HUES6 (cell line): ENCODE measurements around the gene PPP2R2C.

Experiments used
- H3K27ac ChIP-seq: 2 replicates; pipeline ENCODE4 v1.7.0; 2013; ENCODE audit warnings: low read depth, mild to moderate bottlenecking, low read length, inconsistent platforms
- H3K27me3 ChIP-seq: 2 replicates; pipeline ENCODE4 v1.6.1; 2013; ENCODE audit warnings: low read length; ENCODE audit not compliant: control insufficient read depth, insufficient read depth
- H3K36me3 ChIP-seq: 2 replicates; pipeline ENCODE4 v1.6.1; 2013; ENCODE audit warnings: low read length; ENCODE audit not compliant: control insufficient read depth, insufficient read depth
- H3K4me1 ChIP-seq: 2 replicates; pipeline ENCODE4 v1.6.1; 2013; ENCODE audit warnings: low read length; ENCODE audit not compliant: control insufficient read depth, insufficient read depth
- H3K4me3 ChIP-seq: 2 replicates; pipeline ENCODE4 v1.5.1; 2013; ENCODE audit warnings: low read depth, low read length
- H3K9ac ChIP-seq: one replicate; pipeline ENCODE4 v1.6.1; 2013; ENCODE audit warnings: mild to moderate bottlenecking, low read length
- H3K9me3 ChIP-seq: 2 replicates; pipeline ENCODE4 v1.6.1; 2013; ENCODE audit warnings: low read depth, low read length; ENCODE audit not compliant: control insufficient read depth, insufficient read depth

The PPP2R2C gene

DNA sequence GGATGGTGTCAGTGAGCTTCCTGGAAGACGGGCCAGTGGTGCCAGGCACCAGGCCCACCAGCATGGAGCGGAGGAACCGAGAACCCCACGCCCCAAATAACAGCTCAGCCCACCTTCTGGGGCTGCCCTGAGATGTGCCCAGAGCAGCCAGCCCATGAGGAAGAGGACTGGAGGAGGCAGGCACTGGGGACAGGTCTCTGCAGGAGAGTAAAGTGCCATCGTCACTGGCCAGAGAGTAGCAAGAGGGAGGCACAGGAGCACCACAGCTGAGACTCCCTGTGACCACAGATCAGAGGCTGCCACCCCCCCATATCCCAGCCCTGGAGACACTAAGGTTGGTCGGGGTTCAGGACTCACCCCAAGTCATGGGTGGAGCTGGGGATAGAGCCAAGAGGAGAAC, 63.0 kb downstream of the PPP2R2C start:
- Histone ChIP-seq H3K4me3 (no peak overlapping the region), H3K27me3 (no peaks in the 10 kb centered on the region), H3K9ac (no peak overlapping the region), H3K27ac (no peak overlapping the region), H3K9me3 (no peaks in the 10 kb centered on the region; the same call in 1 of the 2 replicates), H3K36me3 (no peaks in the 10 kb centered on the region), H3K4me1 (peaks cover 12% of the 10 kb centered on the region)

GRCh38 chr4:6408263-6408662, 64.2 kb downstream of the PPP2R2C start:
- Histone ChIP-seq H3K9ac (no peak overlapping the region), H3K9me3 (no peaks in the 10 kb centered on the region), H3K4me1 (peaks cover 20% of the 10 kb centered on the region), H3K27me3 (no peaks in the 10 kb centered on the region), H3K36me3 (no peaks in the 10 kb centered on the region), H3K4me3 (no peak overlapping the region), H3K27ac (no peak overlapping the region)

GRCh38 chr4:6405397-6405706, 67.1 kb downstream of the PPP2R2C start:
- H3K36me3 ChIP-seq = no peaks in the 10 kb centered on the region
- H3K4me3 ChIP-seq = no peak overlapping the region
- no peaks in the 10 kb centered on the region for H3K27me3 ChIP-seq
- H3K4me1 ChIP-seq = peaks cover 27% of the 10 kb centered on the region
- no peaks in the 10 kb centered on the region for H3K9me3 ChIP-seq
- no peak overlapping the region for H3K9ac ChIP-seq
- no peak overlapping the region for H3K27ac ChIP-seq

GRCh38 chr4:6404611-6405396, 67.6 kb downstream of the PPP2R2C start:
- Histone ChIP-seq H3K4me1 (peaks cover 27% of the 10 kb centered on the region), H3K36me3 (no peaks in the 10 kb centered on the region), H3K27ac (no peak overlapping the region), H3K9me3 (no peaks in the 10 kb centered on the region), H3K9ac (no peak overlapping the region), H3K27me3 (no peaks in the 10 kb centered on the region), H3K4me3 (no peak overlapping the region)

DNA sequence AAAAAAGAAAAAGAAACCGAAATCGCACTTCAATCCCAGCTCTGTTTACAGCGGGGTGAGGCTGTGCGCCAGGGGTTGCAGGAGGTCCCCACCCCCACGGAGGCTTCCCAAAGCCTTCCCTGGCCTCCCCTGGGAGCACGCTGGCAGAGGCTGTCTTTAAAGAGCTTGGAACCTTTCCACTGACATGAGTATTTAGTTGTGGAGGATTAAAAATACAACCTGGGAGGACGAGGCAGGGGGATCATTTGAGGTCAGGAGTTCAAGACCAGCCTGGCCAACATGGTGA, 69.1 kb downstream of the PPP2R2C start:
- Histone ChIP-seq H3K27ac (no peak overlapping the region), H3K4me3 (no peak overlapping the region), H3K9me3 (no peaks in the 10 kb centered on the region), H3K27me3 (no peaks in the 10 kb centered on the region), H3K9ac (no peak overlapping the region), H3K36me3 (no peaks in the 10 kb centered on the region), H3K4me1 (peaks cover 27% of the 10 kb centered on the region)

GRCh38 chr4:6402566-6403399, 69.6 kb downstream of the PPP2R2C start:
- no peak overlapping the region for H3K4me3 ChIP-seq
- peaks cover 27% of the 10 kb centered on the region for H3K4me1 ChIP-seq
- no peak overlapping the region for H3K27ac ChIP-seq
- H3K36me3 ChIP-seq = no peaks in the 10 kb centered on the region
- no peaks in the 10 kb centered on the region for H3K9me3 ChIP-seq
- no peak overlapping the region for H3K9ac ChIP-seq
- H3K27me3 ChIP-seq = no peaks in the 10 kb centered on the region

DNA sequence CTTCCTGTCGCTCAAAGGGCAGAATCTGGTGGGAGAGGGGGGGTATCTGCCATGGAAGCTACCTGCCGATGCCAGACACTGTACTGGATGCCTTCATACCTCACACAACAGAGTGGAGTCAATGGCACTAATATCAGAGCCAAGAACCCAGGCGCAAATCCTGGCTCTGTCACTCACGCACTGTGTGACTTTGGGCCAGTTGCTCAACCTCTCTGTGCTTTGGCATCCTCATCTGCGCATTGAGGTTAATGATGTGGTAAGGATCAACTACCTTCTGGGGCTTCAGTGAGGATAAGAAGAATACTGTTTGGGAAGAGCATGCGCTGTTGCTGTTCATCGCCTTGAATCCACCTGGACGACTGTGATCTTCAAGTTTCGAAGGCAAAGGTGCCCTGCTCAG, 70.6 kb downstream of the PPP2R2C start:
- H3K9me3 ChIP-seq = no peaks in the 10 kb centered on the region
- no peak overlapping the region for H3K9ac ChIP-seq
- no peak overlapping the region for H3K4me3 ChIP-seq

GRCh38 chr4:6396696-6397236, 75.6 kb downstream of the PPP2R2C start:
- Histone ChIP-seq H3K9ac (no peak overlapping the region), H3K27ac (no peak overlapping the region), H3K4me1 (no peaks in the 10 kb centered on the region), H3K9me3 (no peaks in the 10 kb centered on the region), H3K27me3 (no peaks in the 10 kb centered on the region), H3K36me3 (no peaks in the 10 kb centered on the region), H3K4me3 (no peak overlapping the region)

More for the DNA sequence above, 70.6 kb downstream of the PPP2R2C start:
- Histone ChIP-seq H3K27me3 (no peaks in the 10 kb centered on the region), H3K4me1 (peaks cover 27% of the 10 kb centered on the region), H3K36me3 (no peaks in the 10 kb centered on the region), H3K27ac (no peak overlapping the region)

DNA sequence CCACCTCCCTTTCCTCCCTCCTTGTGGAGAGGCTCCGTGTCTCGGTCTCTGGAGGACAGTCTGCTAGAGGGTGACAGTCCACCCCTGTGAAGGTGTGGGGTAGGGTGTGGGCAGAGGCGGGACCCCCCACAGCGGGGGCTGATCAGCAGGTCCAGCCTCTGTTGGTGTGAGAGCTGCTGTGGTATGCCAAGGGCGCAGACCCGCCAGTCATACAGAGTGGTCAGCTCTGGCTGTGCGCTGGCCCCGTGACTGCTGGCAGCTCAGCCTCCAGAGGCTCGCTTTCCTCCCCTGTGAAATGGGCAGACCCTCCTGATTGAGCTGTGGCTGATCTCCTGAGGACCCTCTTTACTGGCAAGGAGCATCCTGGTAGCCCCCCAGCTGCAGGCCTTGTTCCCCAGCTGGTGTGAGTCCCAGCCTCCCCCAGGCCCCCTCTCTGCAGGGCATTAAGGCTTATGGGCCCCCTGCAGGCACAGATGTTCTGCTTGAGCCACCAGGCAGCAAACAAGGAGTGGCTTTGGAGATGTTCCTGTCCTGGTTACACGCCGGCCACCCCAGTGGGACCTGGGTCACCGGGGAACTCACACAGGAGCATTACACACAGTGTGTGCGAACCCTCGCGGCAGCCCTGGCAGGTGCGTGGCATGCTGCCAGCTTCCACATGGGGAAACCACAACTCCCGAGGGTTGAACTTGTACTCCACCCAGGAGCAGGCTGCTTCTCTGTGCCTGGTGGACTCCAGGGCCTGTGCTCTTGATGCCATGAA, 76.8 kb downstream of the PPP2R2C start:
- no peak overlapping the region for H3K27ac ChIP-seq
- H3K4me3 ChIP-seq = no peak overlapping the region
- H3K36me3 ChIP-seq = no peaks in the 10 kb centered on the region
- no peaks in the 10 kb centered on the region for H3K9me3 ChIP-seq
- H3K9ac ChIP-seq = no peak overlapping the region
- no peaks in the 10 kb centered on the region for H3K27me3 ChIP-seq
- H3K4me1 ChIP-seq = peaks cover 2% of the 10 kb centered on the region; the same call in 1 of the 2 replicates

DNA sequence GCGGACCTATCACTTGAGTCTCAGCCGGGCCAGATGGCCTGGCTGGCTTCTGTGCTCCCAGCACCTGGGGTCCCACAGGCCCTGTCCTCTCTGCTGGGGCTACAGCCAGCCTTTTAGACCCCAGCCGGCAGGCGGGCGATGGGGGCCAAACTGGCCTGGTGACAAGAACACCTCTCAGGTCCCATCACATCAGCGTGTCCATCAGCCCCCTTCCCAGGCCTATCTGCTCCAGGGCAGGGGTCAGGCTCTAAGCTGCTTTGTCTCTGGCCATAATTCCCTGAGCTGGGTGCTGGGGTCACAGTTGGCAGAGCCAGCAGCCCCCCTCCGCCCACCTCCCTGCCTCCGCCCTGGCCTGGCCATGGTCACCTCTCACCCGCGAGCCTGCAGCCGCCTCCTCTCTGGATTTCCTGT, 77.7 kb downstream of the PPP2R2C start:
- Histone ChIP-seq H3K9ac (no peak overlapping the region), H3K36me3 (no peaks in the 10 kb centered on the region), H3K4me3 (no peak overlapping the region), H3K27me3 (no peaks in the 10 kb centered on the region), H3K4me1 (peaks cover 11% of the 10 kb centered on the region; the same call in 1 of the 2 replicates), H3K27ac (no peak overlapping the region), H3K9me3 (no peaks in the 10 kb centered on the region)
